ENCODE results near the gene CDYL2.

GRCh38 chr16:80689487-80689886 is 114.9 kb downstream of the CDYL2 start:
- no peak for TF ChIP-seq NR1H2 (CRISPR knock-in tag; IDR thresholded peaks at IDR 0.05)
- no peak for TF ChIP-seq CREB1 (CRISPR knock-in tag; IDR thresholded peaks at IDR 0.05)
- no peak for TF ChIP-seq MAX (CRISPR knock-in tag; IDR thresholded peaks at IDR 0.05)
- no peak for TF ChIP-seq NR2C2 (CRISPR knock-in tag; IDR thresholded peaks at IDR 0.05)
- TF ChIP-seq TEAD4 (CRISPR knock-in tag; IDR thresholded peaks at IDR 0.05), result no peak
- TF ChIP-seq OVOL2 (CRISPR knock-in tag; IDR thresholded peaks at IDR 0.05; ENCODE audit: borderline replicate concordance), result no peak
- TF ChIP-seq SP1 (CRISPR knock-in tag; conservative IDR thresholded peaks at IDR 0.05), result no peak
